Stimulated activated CD4-positive, alpha-beta T cell treated with anti-CD3 and anti-CD28 coated beads, Interleukin-12 subunit alpha, Interleukin-12 subunit beta, amount 100 ng/mL, for 4 hours (primary cell): ENCODE data around the gene UBALD1.

Source experiments
- DNase-seq: peaks from one replicate; pipeline ENCODE4 v3.0.0-alpha.2; 2020

Gene UBALD1

DNA sequence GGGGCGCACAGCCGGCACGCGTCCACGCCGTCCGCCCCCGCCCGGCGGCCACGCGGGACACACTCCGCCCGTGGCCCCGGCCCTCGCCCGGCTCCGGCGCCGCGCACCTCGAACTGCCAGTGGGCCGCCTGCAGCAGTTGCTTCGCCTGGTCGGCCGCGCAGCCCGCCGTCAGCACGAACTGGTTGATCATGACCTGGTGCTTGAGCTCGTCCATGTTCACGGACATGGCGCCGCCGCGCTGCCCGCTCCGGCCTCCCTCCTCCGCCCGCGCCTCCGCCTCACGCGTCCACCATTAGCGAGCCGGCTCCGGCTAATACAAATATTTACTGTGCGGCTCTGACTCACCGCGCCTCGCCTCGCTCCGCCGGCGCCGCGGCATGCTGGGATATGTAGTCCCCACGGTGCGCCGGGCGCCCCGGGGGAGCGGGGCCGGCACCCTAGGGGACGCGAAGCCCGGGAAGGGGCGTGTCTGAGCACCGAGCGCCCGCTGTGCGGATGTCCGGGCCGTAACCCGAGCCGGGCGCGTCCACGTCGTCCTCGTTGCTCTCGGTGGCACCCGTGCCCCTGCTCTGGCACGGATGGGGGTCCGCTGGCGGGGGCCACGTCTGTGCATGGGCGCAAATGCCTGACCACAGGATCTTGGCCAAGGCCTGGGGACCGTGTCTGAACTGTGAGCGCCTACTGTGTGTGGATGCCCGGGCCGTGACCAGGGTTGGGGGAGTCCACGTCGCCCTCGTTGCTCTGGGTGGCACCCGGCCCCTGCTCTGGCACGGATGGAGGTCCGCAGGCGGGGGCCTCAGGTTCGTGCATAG is at the start of gene UBALD1:
Gene UBALD1 (minus strand): TSS at position 318 of the 813 bp plus-strand sequence. CDS start 91 bp downstream, at position 227.
- DNase-seq, result peak; percentile 76

DNA sequence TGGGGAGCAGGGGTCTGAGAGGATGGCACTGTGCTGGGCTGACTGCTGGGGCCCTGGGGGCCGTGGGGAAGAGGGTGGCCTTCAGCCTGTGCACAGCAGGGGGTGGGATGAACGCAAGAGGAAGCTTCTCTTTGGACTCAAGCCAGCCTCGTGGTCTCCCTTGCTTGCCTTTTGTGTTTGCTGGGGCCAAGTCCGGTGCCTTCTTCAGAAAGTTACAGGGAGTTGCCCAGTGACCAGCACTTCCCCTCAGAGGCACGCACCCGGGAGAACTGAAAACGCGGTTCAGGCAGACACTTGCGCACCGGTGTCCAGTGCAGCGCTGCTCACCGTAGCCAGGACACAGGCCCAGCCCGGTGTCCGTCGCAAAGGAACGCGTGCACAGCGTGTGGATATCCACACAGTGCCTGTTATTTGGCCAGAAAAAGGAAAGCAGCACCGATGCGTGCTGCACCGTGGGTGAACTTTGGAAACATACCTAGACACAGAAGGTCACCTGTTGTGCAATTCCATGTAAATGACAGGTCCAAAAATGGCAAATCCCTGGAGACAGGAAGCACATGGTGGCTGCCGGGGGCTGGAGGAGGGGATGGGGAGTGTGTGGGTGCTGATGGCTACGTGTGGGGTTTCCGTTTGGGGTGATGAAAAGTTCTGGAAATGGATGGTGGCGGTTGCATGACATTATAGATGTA is 49.2 kb upstream of the UBALD1 start:
- no peak for DNase-seq

DNA sequence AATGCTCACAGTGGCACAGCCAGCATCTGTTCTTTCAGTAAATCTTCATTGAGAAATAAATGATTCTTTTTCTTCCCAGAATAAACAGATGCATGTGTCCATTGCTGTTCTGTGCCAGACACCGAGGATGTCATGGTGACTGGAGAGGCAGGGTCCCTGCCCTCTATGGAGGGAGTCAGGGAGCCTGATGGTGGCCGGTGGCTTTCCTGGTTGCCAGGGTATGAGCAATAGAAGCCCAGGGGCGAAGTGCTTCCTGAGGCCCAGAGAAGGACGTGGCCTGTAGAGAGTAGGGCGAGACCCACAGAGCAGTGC is 48.7 kb upstream of the UBALD1 start:
- DNase-seq, result no peak

DNA sequence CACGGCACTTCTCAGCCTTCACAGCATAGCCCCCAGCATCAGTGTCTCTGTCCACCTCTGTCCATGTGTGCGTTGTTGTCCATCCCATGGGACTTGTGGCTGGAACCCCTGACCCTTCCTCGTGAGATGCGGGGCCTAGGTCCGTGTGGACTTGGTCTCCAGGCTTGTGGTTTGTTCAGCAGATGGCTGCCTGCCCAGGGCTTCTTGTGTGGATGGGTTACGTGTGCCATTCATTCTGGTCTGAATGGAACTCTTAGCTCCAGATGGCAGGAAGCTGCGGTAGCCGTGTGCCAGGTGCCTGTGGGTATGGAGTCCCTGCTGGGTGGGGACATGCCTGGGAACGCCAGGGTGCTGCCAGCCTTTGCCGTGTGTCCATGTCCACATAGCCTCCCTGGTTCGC is 47.0 kb upstream of the UBALD1 start:
- no peak for DNase-seq

DNA sequence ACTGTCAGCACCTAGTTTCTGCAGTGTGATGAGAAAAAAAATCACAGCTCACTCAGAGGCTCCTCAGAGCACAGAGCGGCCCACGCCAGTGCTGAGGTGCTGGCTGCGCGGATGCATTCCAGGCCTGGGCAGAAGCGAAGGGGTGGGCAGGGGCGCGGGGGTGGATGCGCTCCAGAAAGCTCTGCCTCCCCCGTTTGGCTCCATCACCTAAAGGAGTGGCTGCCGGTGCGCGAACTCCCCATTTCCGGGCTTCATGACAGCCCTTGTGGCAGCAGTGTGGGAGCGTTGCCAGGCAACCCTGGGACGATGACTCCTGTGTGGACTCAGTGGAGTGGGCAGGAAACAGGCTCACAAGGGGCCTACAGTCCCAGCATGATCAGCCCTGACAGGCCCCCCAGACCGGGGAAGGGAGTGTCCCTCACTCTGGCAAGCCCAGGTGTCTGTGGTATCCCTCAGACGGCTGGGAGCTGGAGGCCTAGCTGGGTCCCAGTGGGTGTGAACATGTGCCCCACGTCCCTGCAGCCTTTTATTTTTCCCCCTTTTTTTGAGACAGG is 45.8 kb upstream of the UBALD1 start:
- DNase-seq, result peak; percentile 62

DNA sequence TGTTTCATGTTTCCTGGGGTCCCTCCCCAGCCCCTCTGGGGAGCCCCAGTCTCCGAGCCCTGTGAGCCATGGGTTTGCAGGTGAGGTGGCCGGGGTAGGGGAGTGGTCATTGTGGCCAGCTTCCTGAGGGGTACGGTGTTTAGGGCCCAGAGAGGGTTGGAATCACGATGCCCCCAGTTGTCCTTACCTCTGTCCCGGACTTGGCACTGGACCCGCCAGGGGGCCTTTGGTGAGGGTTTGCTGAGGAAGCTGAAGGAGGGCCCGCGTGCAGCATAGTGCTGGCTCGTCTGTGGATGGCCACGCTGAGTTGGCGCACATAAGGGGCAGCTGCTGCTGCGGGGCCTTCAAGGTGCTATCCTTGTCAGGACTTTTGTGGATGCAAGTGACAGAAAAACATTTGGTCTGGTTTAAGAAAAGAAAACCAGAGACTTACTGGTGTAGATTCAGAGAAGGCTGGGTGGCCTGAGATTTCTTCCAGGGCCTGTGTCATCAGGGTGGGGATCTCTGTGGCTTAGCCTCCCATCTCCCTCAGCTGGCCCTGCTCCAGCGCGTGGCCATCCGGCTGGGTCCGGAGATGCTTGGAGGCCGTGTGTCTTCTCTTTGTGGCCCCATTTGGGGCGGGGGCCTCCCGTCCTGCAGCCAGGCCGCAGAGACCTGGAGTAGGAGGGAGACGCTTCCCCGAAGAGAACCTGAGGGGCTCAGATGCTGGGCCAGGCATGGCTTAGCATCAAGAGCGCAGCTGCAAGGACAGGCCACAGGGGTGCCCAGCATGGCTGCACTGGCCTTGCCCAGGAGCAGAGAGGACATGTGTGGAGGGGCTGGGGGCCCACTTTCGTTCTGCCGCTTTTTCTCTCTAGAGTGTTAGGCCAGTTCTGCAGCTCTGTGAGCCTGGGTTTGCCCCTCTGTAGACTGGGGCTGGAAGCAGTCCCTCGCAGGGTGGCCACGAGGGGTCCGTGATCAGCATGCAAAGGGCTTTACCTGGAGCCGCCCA is 45.0 kb upstream of the UBALD1 start:
- DNase-seq, result no peak

DNA sequence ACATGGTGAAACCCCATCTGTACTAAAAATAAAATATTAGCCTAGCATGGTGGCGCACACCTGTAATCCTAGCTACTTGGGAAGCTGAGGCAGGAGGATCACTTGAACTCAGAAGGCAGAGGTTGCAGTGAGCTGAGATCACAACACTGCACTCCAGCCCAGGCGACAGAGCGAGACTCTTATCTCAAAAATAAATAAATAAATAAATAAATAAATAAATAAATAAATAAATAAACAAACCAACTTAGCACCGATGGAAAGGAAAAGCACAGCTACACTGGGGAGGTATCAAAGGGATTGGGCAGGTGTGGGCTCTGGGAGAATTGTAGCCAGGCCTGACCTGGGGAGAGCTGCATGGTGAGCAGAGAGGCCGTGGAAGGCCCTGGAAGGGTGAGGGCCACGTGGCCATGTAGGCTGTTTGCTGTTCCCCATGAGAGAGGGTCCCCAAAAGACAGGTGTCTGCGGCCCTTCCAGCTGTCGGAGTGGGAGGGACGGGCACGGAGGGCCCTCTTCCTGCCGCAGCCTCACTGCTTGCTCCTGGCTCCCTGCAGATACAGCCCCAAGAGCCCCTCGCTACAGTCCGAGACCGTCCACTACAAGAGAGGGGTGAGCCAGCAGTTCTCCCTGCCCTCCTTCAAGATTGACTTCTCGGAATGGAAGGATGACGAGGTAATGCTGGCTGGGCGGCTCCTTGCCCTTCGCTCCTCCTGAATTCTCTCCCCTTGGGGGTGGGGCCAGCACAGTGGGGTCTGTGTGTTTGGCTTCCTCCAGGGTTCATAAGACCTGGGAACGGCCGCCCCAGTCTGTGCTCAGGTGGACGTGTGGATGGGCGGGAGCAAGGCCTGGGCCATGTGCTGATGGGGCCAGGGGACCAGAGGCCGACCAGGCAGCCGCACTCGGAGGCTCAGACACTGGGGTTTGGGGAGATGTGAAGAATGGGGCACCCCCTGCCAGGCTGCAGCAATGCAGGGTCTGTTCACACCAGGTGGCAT is 42.3 kb upstream of the UBALD1 start:
- no peak for DNase-seq

DNA sequence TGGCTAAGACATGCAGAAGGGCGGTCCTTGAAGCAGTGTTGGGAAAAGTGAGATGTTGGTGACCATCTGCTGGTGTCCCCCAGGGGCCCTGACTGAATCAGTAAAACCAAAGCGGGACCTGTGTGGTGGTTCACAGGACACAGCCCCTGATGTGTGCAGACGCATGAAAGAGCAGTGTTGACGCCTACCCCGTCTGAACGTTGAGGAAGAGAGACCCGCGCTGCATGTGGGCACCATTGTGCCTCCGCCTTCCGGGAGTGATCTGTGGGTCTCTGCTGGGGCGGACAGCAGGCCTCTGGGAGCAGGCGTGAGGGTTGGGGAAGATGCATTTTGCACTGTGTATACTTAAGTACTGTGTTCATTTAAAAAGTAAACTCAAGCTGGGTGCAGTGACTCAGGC is 41.5 kb upstream of the UBALD1 start:
- no peak for DNase-seq

DNA sequence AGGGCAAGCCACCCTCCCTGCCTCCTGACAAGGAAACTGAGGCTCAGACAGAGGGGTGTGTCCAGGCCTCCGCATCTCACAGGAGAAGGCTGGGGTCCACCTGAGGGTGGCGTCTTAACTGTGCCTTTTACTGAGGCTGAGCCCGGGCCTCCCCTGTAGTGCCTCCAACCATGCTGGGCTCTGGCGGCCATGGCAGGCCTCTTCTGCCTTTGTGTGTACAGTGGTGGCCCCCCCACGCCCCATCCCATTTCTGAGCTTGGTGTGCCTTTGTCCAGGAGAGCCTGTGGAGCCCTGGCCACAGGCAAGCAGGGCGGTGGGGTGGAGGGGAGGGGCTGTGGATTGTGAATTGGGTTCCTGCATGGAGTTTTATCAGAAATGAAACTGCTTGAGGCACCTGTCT is 41.1 kb upstream of the UBALD1 start:
- no peak for DNase-seq

DNA sequence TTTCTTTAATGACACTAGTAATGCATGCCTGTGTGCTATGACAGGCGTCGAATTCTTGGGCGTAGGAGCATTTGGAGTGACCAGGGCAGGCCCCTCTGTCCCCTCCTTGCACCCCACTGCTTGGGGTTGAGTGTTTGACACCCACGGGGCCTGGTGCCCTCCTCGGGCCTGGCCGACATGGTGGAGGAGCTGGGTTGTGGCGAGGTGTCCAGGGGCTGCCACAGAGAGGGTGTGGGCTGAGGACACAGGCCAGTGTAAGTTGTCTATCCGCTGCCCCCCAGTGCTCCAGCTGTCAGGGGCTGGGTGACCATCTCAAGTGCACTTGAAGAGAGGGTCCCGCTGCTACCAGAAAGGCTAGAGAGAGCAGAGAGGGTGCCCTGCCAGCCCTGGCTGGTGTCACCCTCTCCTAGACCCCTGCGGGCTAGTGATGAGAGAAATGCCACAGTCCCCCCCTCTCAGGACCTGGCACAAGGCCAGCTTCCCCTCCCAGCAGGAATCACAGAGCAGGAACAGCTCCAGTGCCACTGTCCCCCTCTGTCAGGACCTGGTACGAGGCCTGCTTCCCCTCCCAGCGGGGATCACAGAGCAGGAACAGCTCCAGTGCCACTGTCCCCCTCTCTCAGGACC is 40.4 kb upstream of the UBALD1 start:
- no peak for DNase-seq

DNA sequence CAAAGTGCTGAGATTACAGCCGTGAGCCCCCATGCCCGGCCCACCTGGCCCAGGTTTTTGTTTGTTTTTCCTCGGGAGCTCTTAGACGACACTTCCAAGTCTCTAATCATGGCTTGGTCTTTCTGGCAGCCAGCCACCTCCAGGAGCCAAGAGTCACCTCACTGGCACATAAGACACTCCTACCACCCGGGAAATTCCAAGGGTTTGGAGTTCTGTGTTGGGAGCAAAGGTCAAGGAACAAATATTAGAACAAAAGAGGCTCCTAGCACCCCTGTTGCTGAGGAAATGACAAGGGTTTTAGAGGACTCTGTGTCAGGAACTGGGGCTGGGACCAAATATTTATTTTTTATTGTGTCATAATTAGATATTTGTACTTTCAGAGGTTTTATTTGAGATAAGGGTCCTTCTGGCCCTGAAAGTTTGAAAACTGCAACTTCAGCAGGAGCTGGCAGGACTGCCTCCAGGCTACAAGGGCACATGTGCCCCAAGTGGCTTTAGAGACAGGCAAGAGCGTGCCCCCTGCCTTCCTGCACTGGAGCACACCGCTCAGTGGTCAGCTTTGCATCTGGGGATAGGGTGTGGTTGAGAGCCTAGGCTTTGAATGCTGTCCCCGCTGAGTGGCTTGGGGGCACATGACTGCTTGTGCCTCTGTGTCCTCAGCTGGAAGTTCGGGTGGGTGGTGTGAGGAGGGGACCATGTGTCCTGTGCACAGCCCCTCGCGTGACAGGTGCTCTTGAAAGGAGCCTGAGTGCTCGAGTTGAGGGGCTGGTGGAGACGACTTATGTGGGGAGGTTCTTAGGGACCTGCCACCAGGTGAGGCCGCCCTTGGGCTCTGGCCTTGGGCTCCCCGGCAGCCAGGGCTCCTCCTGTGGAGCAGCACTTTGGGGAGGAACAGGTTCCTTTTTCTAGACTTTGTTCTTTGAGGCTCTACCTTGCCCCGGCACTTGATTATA is 39.6 kb upstream of the UBALD1 start:
- DNase-seq, result no peak

DNA sequence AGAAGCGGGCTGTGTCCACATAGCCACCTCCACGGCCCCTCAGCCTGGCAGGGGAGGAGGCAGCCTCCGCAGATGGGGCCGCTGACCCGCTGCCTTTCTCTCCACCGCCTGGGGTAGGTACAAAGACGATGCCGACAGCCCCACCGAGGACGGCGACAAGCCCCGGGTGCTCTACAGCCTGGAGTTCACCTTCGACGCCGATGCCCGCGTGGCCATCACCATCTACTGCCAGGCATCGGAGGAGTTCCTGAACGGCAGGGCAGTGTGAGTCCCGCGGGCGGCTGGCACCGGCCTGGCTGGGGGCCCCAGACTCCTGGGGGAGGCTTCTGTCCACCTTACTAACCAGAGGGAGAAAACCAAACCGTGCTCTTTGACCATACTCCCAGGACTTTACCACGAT is 37.9 kb upstream of the UBALD1 start:
- no peak for DNase-seq

DNA sequence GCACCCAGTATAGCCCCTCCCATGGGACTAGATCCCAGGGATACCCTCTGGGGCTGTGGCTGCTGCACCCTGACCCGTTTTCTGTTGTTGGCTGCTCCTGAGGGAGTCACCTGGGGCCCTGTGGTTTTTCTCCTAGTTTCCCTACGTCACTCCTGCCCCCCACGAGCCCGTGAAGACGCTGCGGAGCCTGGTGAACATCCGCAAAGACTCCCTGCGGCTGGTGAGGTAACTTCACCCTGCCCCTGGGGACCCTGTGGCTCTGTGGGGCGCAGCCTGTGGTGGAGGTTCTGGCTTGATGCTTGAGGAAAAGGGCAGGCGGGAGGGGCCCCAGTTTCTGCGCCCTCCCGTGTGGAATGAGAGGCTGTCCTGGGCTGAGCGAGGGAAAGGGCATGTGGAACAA is 37.1 kb upstream of the UBALD1 start:
- no peak for DNase-seq

DNA sequence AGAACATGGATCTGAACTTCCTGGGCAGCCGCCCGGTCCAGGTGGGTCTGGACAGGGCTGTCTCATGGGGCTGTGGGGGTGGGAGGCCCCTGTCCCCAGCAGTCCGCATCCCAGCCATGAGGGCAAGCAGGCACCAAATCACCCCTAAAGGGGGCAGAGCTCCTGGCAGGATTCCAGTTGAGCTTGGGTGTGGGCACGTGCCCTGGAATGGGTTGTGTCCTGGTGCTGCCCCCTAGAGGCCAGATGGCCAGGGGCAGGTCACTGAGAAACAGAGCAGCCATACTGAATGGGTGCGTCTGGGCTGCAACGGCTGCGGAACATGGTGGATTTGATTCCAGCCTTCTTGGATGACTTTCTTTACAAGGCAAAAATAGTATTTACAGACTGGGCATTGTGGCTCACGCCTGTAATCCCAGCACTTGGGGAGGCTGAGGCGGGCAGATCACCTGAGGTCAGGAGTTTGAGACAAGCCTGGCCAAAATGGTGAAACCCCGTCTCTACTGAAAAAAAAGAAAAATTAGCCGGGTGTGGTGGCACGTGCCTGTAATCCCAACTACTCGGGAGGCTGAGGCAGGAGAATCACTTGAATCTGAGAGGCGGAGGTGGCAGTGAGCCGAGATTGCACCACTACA is 35.9 kb upstream of the UBALD1 start:
- peak; percentile 72 for DNase-seq

DNA sequence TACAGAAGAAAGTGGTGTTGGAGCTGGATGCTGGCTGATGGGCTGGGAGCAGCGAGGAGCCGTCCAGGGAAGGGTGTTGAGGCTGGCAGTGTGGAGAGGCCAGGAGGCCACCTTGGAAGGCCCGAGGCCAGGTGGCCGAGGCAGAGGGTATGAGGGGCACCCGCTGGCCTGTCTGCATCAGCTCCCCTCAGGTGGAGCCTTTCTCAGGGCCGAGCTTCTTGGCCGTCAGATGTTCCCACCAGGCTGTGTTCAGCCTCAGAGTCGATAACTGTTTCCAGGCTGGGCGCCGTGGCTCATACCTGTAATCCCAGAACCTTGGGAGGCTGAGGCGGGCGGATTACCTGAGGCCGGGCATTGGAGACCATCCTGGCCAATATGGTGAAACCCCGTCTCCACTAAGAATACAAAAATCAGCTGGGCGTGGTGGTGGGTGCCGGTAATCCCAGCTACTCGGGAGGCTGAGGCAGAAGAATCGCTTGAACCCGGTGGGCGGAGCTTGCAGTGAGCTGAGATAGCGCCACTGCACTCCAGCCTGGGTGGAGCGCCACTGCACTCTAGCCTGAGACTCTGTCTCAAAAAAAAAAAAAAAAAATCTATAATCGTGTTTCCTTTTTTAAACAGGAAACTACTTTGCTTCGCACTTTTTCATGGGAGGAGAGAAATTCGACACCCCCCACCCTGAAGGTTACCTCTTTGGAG is 35.2 kb upstream of the UBALD1 start:
- DNase-seq, result no peak

DNA sequence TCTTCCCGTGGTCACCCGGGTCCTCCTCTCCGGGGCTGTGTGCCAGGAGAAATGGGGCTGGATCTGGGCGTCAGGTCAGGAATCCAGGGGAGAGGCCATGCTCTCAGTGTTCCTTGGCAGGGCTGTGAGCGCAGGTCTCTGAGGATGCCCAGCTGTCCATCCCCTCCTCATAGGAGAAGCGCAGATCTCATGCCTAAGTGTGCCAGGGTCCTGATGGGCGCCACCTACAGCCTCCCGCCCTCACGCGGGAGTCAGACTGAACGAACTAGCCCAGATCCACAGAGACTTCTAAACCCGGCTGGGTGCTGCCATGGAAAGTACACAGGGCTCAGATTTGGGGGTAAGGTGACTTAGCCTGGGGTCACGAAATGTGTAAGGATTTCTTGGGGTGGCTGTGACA is 34.2 kb upstream of the UBALD1 start:
- DNase-seq, result no peak

DNA sequence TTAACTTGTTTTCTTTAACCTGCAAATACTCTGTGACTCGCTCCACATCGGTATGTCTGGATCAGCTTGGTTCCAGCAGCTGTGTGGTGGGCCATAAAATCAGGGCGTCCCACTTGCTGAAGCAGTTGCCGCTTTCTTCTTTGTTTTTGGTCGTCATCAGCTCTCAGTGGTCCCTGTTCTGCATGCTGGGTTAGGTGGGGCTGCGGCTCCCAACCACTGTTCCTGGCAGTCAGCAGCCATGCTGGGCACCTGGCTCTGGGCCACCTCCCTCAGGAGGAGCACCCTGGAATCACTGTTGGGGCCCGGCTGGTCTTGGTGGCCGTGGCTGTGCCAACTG is 32.9 kb upstream of the UBALD1 start:
- DNase-seq, result no peak

DNA sequence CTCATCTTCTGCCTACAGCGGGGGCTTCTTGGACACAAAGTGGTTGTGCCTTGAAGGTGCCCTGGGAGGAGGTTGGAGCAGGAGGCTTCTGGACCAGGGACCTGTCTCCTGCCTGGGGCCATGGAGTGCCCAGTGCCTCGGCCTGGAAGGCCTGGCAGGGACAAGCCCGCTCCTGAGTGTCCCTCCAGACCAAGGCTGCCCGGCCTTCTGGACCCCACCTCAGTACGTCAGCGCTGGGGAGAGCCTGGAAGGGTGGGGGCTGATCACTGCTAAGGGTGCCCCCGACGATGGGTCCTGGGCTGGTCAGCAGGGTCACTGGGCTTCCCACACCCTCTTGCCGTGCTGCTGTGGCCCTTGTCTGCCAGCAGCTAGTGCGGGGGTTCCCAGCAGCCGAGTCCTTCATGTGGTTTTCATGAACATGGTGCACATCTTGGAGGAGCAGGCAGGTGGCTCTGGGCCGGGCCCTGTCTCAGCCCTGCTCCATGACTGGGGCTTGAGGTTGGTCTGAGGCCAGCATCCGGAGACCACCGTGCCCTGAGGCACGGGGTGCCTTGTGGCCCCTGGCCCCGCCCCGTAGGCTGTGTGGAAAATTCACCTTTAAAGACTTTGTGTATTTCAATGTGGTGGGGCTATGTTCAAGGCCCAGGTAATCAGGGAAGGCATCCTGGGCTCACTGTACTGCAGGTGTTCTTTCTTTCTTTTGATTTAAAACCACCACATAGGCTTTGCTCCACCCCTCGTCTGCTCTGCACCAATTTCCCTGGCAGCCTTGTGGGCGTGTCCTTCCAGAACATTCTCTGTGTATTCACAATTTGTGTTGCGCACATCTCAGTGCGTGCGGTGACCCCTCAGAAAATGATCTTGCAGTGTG is 32.3 kb upstream of the UBALD1 start:
- DNase-seq, result no peak
